CD4-positive, alpha-beta T cell treated with Interferon gamma for 1 hour (primary cell): ENCODE results near the gene EFCAB13.
"Not testable (repeated sequence)": the region's sequence is repeated elsewhere in the genome, so short reads cannot be mapped to it uniquely, and the experiment has no call there.

Experiments used
- DNase-seq: peaks from one replicate; pipeline ENCODE4 v3.0.0-alpha.2; 2020

The EFCAB13 gene

DNA sequence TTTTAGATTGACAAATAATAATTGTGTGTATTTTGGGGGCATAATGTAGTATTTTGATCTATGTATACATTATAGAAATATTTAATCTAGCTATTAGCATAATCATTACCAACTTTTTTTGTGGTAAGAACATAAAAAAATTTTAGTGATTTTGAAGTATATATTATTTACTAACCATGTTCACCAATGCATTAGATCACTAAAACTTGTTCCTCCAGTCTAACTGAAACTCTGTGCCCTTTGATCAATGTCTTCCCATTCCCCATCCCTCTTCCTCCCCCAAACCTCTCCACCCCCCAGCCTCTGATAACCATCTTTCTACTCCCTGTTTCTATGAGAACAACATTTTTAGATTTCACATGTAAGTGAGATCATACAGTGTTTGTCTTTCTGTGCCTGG, 8.5 kb downstream of the EFCAB13 start:
- no peak for DNase-seq

- DNase-seq, result no peak
These were observed 11.6 kb downstream of the EFCAB13 start for GRCh38 chr17:47335101-47335936.

- no peak for DNase-seq
These were observed 14.3 kb downstream of the EFCAB13 start for GRCh38 chr17:47338026-47338425.

DNA sequence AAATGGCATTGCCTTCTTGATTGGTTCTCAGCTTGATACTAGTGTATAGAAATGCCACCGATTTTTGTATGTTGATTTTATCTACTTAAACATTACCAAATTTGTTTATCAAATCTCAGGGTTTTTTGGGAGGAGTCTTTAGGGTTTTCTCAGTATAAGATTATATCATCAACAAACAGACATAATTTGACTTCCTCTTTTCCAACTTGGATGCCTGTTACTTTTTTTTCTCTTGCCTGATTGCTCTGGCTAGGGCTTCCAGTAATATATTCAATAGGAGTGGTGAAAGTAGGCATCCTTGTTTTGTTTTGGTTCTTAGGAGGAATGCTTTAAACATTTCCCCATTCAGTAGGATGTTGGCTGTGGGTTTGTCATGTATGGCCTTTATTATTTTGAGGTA, 29.1 kb downstream of the EFCAB13 start:
- no peak for DNase-seq

DNA sequence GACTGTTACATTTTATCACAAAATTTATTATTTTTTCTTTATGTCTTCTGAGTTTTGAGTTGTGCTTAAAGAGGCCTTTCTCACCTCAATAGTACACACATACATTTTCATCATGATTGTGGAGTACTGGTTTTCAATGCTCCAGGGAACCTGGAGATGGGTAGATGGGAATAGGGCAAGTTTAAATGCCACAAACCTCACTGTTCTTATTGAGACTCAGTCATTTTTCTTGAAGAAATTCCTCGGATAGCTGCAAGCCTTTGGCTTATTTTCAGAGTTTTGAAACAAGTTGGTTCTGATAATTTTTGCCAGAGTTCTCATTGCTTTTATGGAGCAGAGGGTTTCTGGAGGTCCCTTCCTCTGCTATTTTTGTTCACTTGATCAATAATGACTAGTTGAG, 34.9 kb downstream of the EFCAB13 start:
- no peak for DNase-seq

DNA sequence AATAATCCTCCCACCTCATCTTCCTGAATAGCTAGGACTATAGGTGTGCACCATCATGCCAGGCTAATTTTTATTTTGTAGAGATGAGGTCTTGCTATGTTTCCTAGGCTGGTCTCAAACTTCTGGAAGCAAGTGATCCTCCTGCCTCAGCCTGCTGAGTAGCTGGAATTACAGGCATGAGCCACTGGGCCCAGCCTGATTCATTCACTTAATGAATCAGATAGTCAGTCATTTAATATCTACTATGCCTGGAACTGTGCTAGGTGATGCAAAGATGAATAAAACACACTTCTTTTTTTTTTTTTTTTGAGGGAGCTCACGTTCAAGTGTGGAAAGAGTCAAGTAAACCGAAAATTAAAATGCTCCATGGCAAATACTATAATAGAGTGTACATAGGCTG, 39.4 kb downstream of the EFCAB13 start:
- no peak for DNase-seq

- no peak for DNase-seq
These were observed 43.5 kb downstream of the EFCAB13 start for GRCh38 chr17:47367257-47367656.

GRCh38 chr17:47368262-47368661, 44.5 kb downstream of the EFCAB13 start:
- no peak for DNase-seq

GRCh38 chr17:47370899-47371298, 47.1 kb downstream of the EFCAB13 start:
- not testable (repeated sequence) for DNase-seq

DNA sequence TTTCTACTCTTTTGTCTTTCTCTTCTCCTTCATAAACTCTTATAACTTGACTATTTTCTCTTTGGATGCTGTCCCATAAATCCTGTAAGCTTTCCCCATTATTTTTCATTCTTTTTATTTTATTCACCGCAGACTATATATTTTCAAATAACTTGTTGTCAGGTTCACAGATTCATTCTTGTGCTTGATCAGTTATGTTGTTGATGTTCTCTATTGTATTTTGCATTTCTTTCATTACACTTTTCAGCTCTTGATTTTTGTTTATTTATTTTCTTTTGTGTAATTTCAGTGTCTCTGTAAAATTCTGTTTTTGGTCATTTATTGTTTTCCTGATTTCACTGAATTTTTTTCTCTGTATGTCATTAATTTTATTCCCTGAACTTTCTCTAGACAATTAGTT, 49.2 kb downstream of the EFCAB13 start:
- no peak for DNase-seq

- no peak for DNase-seq
These were observed 52.5 kb downstream of the EFCAB13 start for GRCh38 chr17:47376247-47376646.

DNA sequence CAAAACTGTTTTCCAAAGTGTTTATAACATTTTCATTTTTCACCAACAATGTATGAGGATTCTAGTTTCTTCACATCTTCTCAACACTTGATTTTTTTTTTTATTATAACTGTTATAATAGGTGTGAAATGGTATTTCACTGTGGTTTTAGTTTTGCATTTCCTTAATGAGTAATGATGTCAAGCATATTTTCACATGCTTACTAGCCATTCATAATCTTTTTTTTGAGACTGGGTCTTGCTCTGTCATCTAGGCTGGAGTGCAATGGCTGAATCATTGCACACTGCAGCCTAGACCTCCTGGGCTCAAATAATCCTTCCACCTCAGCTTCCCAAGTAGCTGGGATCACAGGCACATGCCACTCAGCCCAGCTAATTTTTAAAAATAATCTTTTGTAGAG, 65.1 kb downstream of the EFCAB13 start:
- no peak for DNase-seq

GRCh38 chr17:47397532-47398128, 73.9 kb downstream of the EFCAB13 start:
- DNase-seq, result not testable (repeated sequence)

DNA sequence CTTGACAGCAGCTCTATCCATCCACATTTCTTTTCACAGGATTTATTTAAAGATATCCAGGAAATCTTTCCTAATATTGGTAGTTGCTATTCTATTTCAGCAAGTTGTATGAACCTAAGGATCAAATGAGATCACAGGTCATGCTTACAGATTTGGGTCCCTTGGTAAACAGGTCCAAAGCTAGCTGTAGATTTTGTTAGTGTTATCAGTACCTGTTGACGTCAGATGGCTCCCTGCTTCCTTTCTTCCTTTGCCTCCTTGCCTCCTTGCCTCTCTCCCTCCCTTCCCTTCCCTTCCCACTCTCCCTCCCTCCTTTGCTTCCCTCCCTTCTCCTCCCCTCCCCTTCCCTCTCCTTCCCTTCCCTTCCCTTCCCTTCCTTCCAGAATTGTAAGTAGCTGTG, 76.6 kb downstream of the EFCAB13 start:
- no peak for DNase-seq

GRCh38 chr17:47401100-47401499, 77.3 kb downstream of the EFCAB13 start:
- no peak for DNase-seq

DNA sequence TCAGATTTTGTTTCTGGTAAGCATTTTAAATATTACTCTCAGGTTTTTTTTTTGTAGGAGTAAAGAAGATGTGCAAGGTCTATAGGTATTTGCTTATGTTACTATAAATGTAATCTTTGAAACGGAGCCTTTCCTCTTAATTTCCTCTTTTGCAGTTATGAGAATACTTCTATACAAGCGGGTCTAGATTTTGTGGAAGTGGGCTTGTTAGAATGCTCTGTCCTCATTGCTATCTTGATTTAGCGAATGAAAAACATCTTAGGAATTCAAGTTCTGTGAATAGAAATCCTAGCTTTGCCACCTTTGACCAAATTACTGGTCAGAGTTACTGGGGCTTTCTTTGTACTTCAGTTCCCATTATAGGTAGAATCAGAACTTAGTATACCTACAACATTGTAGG, 80.3 kb downstream of the EFCAB13 start:
- DNase-seq, result no peak

- no peak for DNase-seq
These were observed 81.1 kb downstream of the EFCAB13 start for GRCh38 chr17:47404875-47405274.

GRCh38 chr17:47413872-47414271, 90.1 kb downstream of the EFCAB13 start:
- no peak for DNase-seq

DNA sequence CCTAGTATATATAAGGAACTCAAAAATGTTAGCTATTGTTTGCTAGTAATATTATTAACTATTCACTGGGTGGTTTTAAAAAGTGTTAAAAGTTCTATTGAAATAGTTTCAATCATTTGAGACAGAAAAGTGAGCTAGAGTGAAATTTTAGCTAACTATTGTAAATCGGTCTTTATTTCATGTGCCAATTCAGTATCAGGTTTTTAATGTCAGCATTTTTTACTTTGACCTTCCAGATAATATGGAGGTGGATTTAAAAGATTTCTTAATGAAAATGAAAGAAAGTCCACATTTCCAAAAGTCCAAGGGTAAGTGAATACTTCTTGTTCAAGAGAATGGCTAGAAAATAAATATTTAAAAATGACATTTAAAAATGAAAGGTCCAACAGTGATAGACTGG, 90.9 kb downstream of the EFCAB13 start:
- no peak for DNase-seq

DNA sequence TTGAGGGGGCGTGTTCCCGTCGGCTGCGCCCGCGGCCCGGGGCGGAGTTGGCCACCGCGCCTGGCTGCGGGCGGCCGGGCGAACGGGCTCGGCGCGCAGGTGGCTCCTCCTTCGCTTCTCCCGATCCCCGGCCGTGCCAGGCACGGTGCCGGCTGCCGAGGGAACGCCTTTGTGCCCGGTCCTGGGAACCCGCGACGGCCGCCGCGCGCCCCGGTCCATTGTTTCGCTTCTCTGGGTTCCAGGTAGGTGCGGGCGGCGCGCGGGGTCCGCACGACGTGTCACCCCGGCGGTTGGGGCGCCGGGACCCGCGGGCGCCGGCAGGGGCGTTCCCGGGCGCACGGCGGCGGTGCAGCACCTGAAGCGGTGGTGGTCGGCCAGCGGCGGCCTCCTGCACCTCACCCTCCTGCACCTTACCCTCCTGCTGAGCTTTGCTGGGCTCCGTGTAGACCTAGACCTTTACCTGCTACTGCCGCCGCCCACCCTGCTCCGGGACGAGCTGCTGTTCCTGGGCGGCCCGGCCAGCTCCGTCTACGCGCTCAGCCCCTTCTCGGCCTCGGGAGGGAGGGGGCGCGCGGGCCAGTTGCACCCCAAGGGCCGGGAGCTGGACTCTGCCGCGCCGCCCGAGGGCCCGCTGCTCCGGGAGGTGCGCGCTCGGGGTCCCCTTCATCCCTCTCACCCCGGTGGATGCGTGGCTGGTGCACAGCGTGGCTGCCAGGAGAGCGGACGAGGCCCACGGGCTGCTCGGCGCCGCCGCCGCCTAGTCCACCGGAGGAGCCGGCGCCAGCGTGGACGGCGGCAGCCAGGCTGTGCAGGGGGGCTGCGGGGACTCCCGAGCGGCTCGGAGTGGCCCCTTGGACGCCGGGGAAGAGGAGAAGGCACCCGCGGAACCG, 99.9 kb downstream of the EFCAB13 start:
- DNase-seq, result no peak

DNA sequence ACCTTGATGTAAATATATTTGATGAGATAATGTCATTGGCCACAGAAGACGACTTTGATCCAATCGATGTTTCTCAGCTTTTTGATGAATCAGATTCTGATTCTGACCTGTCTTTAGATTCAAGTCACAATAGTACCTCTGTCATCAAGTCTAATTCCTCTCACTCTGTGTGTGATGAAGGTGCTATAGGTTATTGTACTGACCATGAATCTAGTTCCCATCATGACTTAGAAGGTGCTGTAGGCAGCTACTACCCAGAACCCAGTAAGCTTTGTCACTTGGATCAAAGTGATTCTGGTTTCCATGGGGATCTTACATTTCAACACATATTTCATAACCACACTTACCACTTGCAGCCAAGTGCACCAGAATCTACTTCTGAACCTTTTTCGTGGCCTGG, 101.5 kb downstream of the EFCAB13 start:
- not testable (repeated sequence) for DNase-seq

DNA sequence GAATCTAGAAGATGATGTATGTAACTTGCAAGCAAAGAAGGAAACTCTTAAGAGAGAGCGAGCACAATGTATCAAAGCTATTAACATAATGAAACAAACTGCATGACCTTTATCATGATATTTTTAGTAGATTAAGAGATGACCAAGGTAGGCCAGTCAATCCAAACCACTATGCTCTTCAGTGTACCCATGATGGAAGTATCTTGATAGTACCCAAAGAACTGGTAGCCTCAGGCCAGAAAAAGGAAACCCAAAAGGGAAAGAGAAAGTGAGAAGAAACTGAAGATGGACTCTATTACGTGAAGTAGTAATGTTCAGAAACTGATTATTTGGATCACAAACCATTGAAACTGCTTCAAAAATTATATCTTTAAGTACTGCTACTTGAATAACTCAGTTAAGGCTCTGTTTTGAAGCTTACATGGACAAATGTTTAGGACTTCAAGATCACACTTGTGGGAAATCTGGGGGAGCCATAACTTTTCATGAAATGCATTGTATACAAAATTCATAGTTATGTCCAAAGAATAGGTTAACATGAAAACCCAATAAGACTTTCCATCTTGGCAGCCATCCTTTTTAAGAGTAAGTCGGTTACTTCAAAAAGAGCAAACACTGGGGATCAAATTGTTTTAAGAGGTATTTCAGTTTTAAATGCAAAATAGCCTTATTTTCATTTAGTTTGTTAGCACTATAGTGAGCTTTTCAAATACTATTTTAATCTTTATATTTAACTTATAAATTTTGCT, 102.3 kb downstream of the EFCAB13 start:
- DNase-seq, result not testable (repeated sequence)

DNA sequence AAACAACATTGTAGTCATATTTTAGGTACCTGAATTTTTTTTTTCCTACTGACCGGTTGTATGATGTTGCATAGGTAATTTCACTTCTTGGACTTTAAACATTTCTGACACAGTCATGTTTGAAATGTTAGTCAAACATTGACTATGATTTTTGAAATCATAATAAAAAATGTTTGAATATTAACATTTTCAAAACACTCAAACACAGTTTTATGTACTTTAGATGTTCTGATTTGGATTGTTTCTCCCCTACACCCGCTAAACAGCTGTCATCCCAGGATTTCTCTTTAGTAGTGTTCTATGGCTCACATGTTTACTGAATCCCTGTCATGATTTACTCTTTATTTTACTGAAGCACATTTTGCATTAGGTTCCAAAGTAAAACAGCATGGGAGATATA, 104.2 kb downstream of the EFCAB13 start:
- DNase-seq, result no peak
